ENCODE data around the gene ADAM29. TPM values are rescaled to one million over a fixed set of nuclear protein-coding genes. Genes with fewer than 3 reads are reported as not detected.
A peak's percentile ranks its signal among the peaks of the same experiment; 100 is the strongest.

The ADAM29 gene
- total and polyA plus RNA-seq, 2 of the 4 experiments (the other 2 are of a cell fraction): not detected

DNA sequence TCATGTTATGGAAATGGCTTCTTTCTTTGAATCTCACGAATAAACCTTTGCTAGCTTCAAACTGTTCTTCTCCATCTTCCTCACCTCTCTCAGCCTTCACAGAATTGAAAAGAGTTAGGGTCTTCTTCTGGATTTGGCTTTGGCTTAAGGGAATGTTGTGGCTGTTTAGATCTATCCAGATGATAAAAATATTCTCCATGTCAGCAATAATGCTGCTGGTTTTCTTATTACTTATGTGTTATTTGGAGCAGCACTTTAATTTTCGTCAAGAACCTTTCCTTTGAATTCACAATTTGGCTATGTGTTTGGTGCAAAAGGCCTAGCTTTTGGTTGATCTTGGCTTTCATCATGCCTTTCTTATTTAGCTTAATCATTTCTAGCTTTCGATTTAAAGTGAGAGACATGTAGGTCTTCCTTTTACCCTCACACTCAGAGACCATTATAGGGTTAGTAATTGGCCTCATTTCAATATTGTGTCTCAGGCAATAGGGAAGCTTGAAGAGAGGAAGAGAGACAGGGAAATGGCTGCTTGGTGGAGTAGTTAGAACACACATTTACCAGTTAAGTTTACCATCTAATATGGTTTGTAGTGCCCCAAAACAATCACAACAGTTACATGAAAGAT is 5.1 kb upstream of the ADAM29 start:
- no peak for DNase-seq
- POLR2A ChIA-PET (ENCODE audit: unreplicated experiment): no interaction called here
- no TSS peak for BruUV-seq (replicated peaks)

More for the DNA sequence above, 5.1 kb upstream of the ADAM29 start:
- H2BK120ac ChIP-seq (ENCODE audit: low read depth, low read length): no peak overlapping the region
- no peak overlapping the region for H3K23ac ChIP-seq (ENCODE audit: low read depth, low read length)
- peaks cover 7% of the 10 kb centered on the region; the same call in 1 of the 2 replicates for H3K9me3 ChIP-seq (ENCODE audit: control insufficient read depth, insufficient read depth, low read length)
- H3K4ac ChIP-seq (ENCODE audit: low read depth, low read length): no peak overlapping the region
- no peak overlapping the region for H3K4me3 ChIP-seq (ENCODE audit: insufficient read depth, low read depth, low read length)
- H3K36me3 ChIP-seq (ENCODE audit: control insufficient read depth, insufficient read depth, low read length): no peaks in the 10 kb centered on the region
- dilution Hi-C loops (cut with HindIII; ENCODE audit: low sequenced_read_pairs, unreplicated experiment): no loop called here
- no peak overlapping the region for H3K9ac ChIP-seq (ENCODE audit: low read depth, low read length)
- no peak overlapping the region for H4K5ac ChIP-seq (ENCODE audit: low read depth, low read length)
- CTCF ChIA-PET: no interaction called here
- no peak overlapping the region for H3K4me2 ChIP-seq (ENCODE audit: low read depth, low read length)
- H4K20me1 ChIP-seq (ENCODE audit: insufficient read depth, low read length): no peaks in the 10 kb centered on the region
- no peak overlapping the region for H3K14ac ChIP-seq (replicated peaks; ENCODE audit: low read depth, low read length)
- no peak overlapping the region for H2AK5ac ChIP-seq (ENCODE audit: low read depth, low read length)
- H2AK9ac ChIP-seq (replicated peaks; ENCODE audit: low read depth, low read length, poor library complexity): no peak overlapping the region
- TF ChIP-seq RFX5 (IDR thresholded peaks at IDR 0.05; ENCODE audit: low read depth, low read length) (no peak), POLR2A (IDR thresholded peaks at IDR 0.05; ENCODE audit: low read depth, low read length) (no peak), MAFK (IDR thresholded peaks at IDR 0.05; ENCODE audit: low read depth, low read length) (peak; percentile 56; the same call in 1 of the 2 replicates)
- H2AFZ ChIP-seq (replicated peaks; ENCODE audit: low read length, poor library complexity): no peak overlapping the region
- no peak overlapping the region for H2BK20ac ChIP-seq (ENCODE audit: low read depth, low read length)
- H2BK5ac ChIP-seq (ENCODE audit: low read depth, low read length, poor library complexity, severe bottlenecking): no peak overlapping the region
- H2BK15ac ChIP-seq (ENCODE audit: low read depth, low read length): no peak overlapping the region
- no peaks in the 10 kb centered on the region for H3K9me1 ChIP-seq (ENCODE audit: insufficient read depth, low read length)
- no peak overlapping the region for H3K27ac ChIP-seq (ENCODE audit: insufficient read depth, low read length)
- no CpG with 5 or more reads among the region's 3 CpGs for WGBS, 2 experiments (ENCODE audit: extremely low coverage in 2 of 2, insufficient read length in 1 of 2)
- ATAC-seq (ENCODE audit: low read depth): no peak
- no peak overlapping the region for H3K18ac ChIP-seq (ENCODE audit: low read depth, low read length)
- H4K91ac ChIP-seq (ENCODE audit: insufficient read depth, low read depth, low read length): no peak overlapping the region
- in situ Hi-C loops (cut with MboI; ENCODE audit: low sequenced_read_pairs): no loop called here
- H4K8ac ChIP-seq (ENCODE audit: low read depth in 2 of 2, low read length in 2 of 2): no peak overlapping the region
- H3K79me1 ChIP-seq (ENCODE audit: low read depth in 1 of 2, low read length in 2 of 2): no peaks in the 10 kb centered on the region
- H3K4me1 ChIP-seq (ENCODE audit: control insufficient read depth, insufficient read depth, low read length): no peaks in the 10 kb centered on the region
- no peaks in the 10 kb centered on the region for H3K27me3 ChIP-seq (ENCODE audit: control insufficient read depth, insufficient read depth, low read length)
- intact Hi-C loops (cut with micrococcal nuclease): no loop called here
- no peak overlapping the region for H3K56ac ChIP-seq (ENCODE audit: extremely low read depth, insufficient read depth, low read length)
